GM23338 (cell line): Measurements from ENCODE around the gene SRP14. TPM values are rescaled to one million over a fixed set of nuclear protein-coding genes. Genes with fewer than 3 reads are reported as not detected.

Experiments used
- polyA plus RNA-seq: library from polyadenylated mRNA; unstranded; fragments of >200 nt; fragmentation: Nextera tagmentation; extraction: Ambion mirVana; gene quantifications from 2 replicates; pipeline ENCODE4 v1.2.1, GENCODE V29; 2016
- total RNA-seq: library from RNA; depleted of rRNA; stranded (reverse); fragments of >200 nt; shearing (Covaris generic); gene quantifications from 2 replicates; pipeline ENCODE4 v1.2.3, GENCODE V29; 2014; rRNA removed

The SRP14 gene
- total and polyA plus RNA-seq, 2 experiments from 2014 or later = 249 to 1,412 TPM

Other genes starting within 250 kb of the SRP14 start
- gene GPR176, start 118.9 kb downstream of the SRP14 start, total RNA-seq = 226 and 248 TPM in 2 replicates
- gene GPR176, start 118.9 kb downstream of the SRP14 start, polyA plus RNA-seq = 60.0 and 62.9 TPM in 2 replicates
- gene EIF2AK4, start 105.1 kb downstream of the SRP14 start, total RNA-seq = 149 and 164 TPM in 2 replicates
- gene EIF2AK4, start 105.1 kb downstream of the SRP14 start, polyA plus RNA-seq = 456 and 490 TPM in 2 replicates
- gene BMF, start 69.7 kb upstream of the SRP14 start, total RNA-seq = 16.0 and 20.3 TPM in 2 replicates
- gene BMF, start 69.7 kb upstream of the SRP14 start, polyA plus RNA-seq = 2.0 and 2.5 TPM in 2 replicates
- 113 and 160 TPM in 2 replicates for gene BUB1B, start 121.9 kb upstream of the SRP14 start, total RNA-seq
- gene BUB1B, start 121.9 kb upstream of the SRP14 start, polyA plus RNA-seq = 69.3 and 77.7 TPM in 2 replicates
- 6.6 and 20.0 TPM in 2 replicates for gene PAK6, start 199.9 kb upstream of the SRP14 start, total RNA-seq
- 2.4 and 2.9 TPM in 2 replicates for gene PAK6, start 199.9 kb upstream of the SRP14 start, polyA plus RNA-seq
- gene ANKRD63, start 243.9 kb upstream of the SRP14 start, total RNA-seq = 0.59 and 0.74 TPM in 2 replicates
- gene ANKRD63, start 243.9 kb upstream of the SRP14 start, polyA plus RNA-seq = not detected in 2 replicates